GM19455 (cell line): ENCODE results near the gene TICRR.
"Not testable (repeated sequence)": the region's sequence is repeated elsewhere in the genome, so short reads cannot be mapped to it uniquely, and the experiment has no call there.

Experiments used
- ATAC-seq: cut with Tn5 transposase; IDR thresholded peaks from one replicate; pipeline ENCODE4 v1.9.1; 2021; ENCODE audit not compliant: unreplicated experiment

TICRR gene, protein sequence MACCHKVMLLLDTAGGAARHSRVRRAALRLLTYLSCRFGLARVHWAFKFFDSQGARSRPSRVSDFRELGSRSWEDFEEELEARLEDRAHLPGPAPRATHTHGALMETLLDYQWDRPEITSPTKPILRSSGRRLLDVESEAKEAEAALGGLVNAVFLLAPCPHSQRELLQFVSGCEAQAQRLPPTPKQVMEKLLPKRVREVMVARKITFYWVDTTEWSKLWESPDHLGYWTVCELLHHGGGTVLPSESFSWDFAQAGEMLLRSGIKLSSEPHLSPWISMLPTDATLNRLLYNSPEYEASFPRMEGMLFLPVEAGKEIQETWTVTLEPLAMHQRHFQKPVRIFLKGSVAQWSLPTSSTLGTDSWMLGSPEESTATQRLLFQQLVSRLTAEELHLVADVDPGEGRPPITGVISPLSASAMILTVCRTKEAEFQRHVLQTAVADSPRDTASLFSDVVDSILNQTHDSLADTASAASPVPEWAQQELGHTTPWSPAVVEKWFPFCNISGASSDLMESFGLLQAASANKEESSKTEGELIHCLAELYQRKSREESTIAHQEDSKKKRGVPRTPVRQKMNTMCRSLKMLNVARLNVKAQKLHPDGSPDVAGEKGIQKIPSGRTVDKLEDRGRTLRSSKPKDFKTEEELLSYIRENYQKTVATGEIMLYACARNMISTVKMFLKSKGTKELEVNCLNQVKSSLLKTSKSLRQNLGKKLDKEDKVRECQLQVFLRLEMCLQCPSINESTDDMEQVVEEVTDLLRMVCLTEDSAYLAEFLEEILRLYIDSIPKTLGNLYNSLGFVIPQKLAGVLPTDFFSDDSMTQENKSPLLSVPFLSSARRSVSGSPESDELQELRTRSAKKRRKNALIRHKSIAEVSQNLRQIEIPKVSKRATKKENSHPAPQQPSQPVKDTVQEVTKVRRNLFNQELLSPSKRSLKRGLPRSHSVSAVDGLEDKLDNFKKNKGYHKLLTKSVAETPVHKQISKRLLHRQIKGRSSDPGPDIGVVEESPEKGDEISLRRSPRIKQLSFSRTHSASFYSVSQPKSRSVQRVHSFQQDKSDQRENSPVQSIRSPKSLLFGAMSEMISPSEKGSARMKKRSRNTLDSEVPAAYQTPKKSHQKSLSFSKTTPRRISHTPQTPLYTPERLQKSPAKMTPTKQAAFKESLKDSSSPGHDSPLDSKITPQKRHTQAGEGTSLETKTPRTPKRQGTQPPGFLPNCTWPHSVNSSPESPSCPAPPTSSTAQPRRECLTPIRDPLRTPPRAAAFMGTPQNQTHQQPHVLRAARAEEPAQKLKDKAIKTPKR (N-terminal part only)

GRCh38 chr15:89575146-89575655 lies at the start of gene TICRR:
Gene TICRR, plus strand, starts transcription at chr15:89575469. Its CDS starts 118 bp downstream, at chr15:89575587.
- peak; percentile 94 for ATAC-seq

- no peak for ATAC-seq
Observed at GRCh38 chr15:89526181-89526580, 49.1 kb upstream of the TICRR start.

- no peak for ATAC-seq
Observed at GRCh38 chr15:89526601-89527441, 48.4 kb upstream of the TICRR start.

DNA sequence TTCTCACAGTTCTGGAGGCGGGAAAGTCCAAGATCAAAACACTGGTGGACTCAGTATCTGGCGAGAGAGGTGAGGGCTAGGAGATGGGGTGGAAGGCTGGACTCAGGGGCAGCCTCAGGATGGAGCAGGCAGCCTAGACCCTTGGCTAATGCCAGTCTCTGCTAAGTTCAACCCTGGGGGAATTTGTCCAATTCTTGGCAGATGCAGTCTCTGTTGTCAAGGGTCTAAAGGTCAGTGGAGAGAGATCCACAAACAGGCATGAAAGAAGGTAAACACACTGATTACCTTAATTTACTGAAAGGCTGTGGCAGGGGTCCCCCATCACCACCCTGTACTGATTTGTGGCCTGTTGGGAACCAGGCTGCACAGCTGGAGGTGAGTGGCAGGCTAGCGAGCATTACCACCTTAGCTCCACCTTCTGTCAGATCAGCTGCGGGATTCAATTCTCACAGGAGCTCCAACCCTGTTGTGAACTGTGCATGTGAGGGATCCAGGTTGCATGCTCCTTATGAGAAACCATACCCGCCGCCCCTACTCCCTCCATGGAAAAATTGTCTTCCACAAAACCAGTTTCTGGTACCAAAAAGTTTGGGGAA lies 46.4 kb upstream of the TICRR start:
- no peak for ATAC-seq

DNA sequence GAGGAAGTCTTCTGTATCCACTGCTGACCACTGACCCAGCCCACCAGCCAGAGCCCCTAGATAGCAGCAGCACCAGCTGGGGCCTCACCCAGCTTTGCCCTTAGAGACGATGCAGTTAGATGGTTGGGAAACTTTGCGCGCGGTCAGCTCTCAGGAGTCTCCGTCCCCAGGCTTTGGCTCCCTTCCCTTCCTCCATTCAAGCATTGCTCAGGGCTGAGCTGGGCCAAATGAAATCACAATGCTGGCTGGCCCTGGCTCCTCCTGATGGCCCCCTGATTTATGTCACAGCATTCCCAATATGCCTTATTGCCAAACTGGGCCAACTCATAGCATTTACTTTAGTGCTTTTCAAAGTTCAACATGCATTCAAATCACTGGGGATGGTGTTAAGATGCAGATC lies 44.3 kb upstream of the TICRR start:
- no peak for ATAC-seq

DNA sequence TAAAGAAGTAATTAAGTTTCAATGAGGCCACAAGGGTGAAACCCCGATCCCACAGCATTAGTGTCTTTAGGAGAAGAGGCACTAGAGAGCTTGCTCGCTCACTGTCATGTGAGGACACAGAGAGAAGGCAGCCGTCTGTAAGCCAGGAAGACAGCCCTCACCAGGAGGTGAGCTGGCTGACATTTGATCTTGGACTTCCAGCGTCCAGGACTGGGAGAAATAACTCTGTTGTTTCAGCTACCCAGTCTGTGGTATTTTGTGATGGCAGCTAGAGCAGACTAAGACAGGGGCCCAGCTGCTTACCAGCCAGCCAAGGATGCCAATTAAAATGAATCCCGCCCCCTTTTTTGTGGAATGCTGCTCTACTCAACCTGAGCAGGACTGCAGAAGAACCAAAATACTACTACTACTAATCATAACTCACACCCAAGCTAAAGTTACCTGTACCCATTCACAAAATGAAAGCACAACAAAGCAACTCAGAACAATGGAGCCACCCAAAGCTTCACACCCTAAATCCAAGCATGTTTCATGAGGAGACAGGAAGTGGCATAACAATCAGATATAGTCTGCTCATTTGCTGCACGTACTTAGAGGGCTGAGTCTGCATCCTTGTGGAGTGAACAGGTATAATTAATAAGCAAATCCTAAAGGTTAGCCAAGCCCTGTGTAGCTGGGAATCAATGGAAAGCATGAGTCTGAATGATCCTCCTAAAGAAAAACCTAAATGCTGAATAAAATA lies 43.3 kb upstream of the TICRR start:
- ATAC-seq: no peak

GRCh38 chr15:89533861-89534544 lies 41.3 kb upstream of the TICRR start:
- no peak for ATAC-seq

GRCh38 chr15:89539027-89539426 lies 36.2 kb upstream of the TICRR start:
- ATAC-seq: no peak

DNA sequence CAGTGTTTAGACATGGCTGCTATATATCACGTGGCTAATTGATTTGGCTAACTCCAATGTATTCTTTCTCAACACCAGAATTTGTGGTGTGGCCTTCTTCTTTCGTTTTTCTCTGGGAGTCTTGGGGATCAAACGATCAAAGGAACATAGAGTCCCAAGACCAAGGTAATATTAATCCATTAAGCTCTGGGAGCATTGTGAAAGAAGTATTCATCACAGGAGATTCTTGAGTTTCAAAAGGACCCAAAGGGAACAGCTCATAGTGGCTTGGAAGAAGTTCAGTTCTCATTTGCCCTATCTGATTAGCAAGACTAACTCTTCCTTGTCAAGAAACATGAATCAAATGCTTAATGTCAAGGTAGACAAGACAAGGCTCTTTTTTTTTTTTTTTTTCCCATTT lies 32.9 kb upstream of the TICRR start:
- ATAC-seq: no peak

DNA sequence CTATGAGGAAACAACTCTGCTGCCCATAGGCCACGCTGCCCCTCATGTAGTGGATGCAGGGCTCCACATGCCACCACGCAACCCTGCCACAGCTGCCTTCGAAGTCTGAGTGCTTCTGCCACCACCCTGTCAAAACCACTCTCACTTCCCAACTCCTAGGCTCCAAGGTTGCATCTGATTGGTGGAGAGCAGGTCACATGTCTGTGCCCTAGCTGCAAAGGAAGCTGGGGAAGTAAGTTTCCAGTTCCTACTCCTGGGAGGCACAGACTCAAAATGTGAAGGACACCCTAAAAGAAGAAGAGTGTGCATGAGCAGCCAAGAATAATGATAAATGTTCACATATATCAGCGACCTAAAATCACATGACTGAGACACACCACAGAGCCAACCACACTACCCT lies 31.9 kb upstream of the TICRR start:
- ATAC-seq: no peak

DNA sequence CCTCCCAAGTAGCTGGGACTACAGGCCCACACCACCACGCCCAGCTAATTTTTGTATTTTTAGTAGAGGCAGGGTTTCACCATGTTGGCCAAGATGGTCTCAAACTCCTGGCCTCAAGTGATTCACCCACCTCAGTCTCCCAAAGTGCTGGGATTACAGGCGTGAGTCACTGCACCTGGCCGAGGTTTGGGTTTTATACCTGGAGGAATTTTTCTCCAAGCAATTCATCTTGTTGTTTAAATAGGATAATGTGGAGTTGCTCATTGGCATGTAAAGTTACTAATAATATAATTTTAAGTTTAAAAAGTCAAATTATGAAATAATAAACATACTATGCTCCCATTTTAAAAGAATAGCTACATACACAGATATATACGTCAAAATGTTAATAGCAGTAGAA lies 26.1 kb upstream of the TICRR start:
- not testable (repeated sequence) for ATAC-seq

GRCh38 chr15:89550427-89550826 lies 24.8 kb upstream of the TICRR start:
- ATAC-seq: no peak

DNA sequence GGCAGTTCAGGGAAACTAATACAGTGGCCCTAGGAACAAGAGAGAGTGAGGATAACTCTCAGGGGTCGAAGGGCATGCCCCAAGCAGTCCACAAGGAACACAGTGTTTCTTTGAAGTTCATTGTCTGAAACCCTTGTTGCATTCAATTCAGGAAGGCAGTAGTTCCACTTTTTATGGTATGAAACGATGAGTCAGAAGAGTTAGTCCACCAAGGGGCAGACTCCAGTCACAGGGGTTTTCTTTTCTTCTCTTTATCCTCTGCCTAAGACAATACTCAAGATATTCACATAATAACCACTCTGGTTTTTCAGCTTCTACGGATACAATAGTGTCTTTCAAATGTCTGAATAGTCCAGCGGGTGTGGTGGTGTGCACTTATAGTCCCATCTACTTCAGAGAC lies 23.7 kb upstream of the TICRR start:
- ATAC-seq: peak; percentile 50

- ATAC-seq: no peak
Observed at GRCh38 chr15:89553632-89554031, 21.6 kb upstream of the TICRR start.

- ATAC-seq: no peak
Observed at GRCh38 chr15:89554247-89554646, 21.0 kb upstream of the TICRR start.

- ATAC-seq: no peak
Observed at GRCh38 chr15:89555768-89556167, 19.5 kb upstream of the TICRR start.

DNA sequence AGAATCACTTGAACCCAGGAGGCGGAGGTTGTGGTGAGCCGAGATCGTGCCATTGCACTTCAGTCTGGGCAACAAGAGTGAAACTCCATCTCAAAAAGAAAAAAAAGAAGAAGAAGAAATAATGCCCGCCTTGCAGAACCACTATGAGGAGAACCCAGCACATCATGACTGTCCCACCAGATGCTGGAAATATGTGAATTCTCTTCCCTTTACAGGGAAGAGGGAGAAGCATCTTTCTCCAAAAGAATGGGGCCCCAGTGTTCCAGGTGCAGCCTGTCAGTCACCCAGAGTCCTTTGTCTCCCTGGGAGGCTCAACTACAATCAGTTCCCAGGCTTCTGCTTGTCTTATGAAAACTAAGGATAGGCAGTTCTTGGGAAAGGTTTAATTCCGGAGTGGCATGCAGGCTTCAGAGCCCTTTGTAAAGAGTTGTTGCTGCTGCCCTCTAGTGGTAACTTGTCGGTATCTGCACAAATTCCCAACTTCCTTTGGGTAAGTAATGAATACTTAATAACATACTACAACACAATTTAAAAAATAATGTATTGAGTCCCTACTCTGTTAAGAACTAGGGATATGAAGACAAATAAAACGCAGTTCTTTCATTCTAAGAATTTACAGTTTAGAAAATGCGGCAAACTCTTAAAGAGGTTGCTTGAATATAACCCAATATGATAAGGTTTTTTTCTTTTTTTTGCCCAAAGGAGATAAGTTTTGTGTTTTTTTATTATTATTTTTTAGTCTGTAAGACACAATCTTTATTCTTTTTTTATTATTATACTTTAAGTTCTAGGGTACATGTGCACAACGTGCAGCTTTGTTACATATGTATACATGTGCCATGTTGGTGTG lies 18.6 kb upstream of the TICRR start:
- ATAC-seq: no peak
